Stomach (tissue), 4 donors: ENCODE results near the gene PTPRK.

Source experiments
- CTCF ChIP-seq, 7 experiments: fragments of 450-650 bp in 4 of 7; fragments of 200-600 bp in 3 of 7; sonication (generic) in 3 of 7; IDR thresholded peaks; one replicate each; pipeline ENCODE4 v1.5.1; 2016 to 2019; ENCODE audit warnings: antibody characterized with exemption in 7 of 7, control low read depth in 2 of 7, mild to moderate bottlenecking in 1 of 7
- EP300 ChIP-seq: sonication (generic); formaldehyde crosslinking; IDR thresholded peaks from one replicate; pipeline ENCODE4 v1.6.1; 2017; ENCODE audit warnings: antibody characterized with exemption

GRCh38 chr6:127933137-127933536, 587.3 kb downstream of the PTPRK start:
- no peak for TF ChIP-seq EP300
- no peak for TF ChIP-seq CTCF (IDR thresholded peaks at IDR 0.05)
